DOHH2 (cell line): ENCODE measurements around the gene HPCAL4.

Source experiments
- H3F3A ChIP-seq: fragments of 200-600 bp; sonication (generic), shearing (Covaris generic); 2 replicates; pipeline ENCODE4 v1.6.0; 2016; ENCODE audit warnings: antibody characterized with exemption, mild to moderate bottlenecking; ENCODE audit not compliant: control insufficient read depth, insufficient read depth
- H3K27ac ChIP-seq: fragments of 200-600 bp; sonication (generic); 2 replicates; pipeline ENCODE4 v1.5.1; 2014; ENCODE audit warnings: low read depth, mild to moderate bottlenecking, low read length, moderate library complexity
- H3K27me3 ChIP-seq: fragments of 200-600 bp; sonication (generic); 2 replicates; pipeline ENCODE4 v1.6.1; 2014; ENCODE audit warnings: mild to moderate bottlenecking, low read length, mixed read lengths; ENCODE audit not compliant: control insufficient read depth
- H3K36me3 ChIP-seq: fragments of 200-600 bp; sonication (generic); 2 replicates; pipeline ENCODE4 v1.6.1; 2014; ENCODE audit warnings: mild to moderate bottlenecking, low read length, moderate library complexity, mixed read lengths; ENCODE audit not compliant: control insufficient read depth
- H3K4me1 ChIP-seq: fragments of 200-600 bp; sonication (generic); 2 replicates; pipeline ENCODE4 v1.6.1; 2014; ENCODE audit warnings: mild to moderate bottlenecking, low read length, mixed read lengths; ENCODE audit not compliant: control insufficient read depth
- H3K4me2 ChIP-seq: fragments of 200-600 bp; sonication (generic); 2 replicates; pipeline ENCODE4 v1.6.0; 2014; ENCODE audit warnings: mild to moderate bottlenecking, low read length, moderate library complexity
- H3K4me3 ChIP-seq: fragments of 200-600 bp; sonication (generic); 2 replicates; pipeline ENCODE4 v1.5.1; 2014; ENCODE audit warnings: mild to moderate bottlenecking, low read length, mixed read lengths
- H3K79me2 ChIP-seq: fragments of 200-600 bp; sonication (generic); 2 replicates; pipeline ENCODE4 v1.6.1; 2014; ENCODE audit warnings: mild to moderate bottlenecking, low read length, mixed read lengths; ENCODE audit not compliant: control insufficient read depth
- H3K9me2 ChIP-seq: fragments of 200-600 bp; sonication (generic); replicated peaks from 2 replicates; pipeline ENCODE4 v1.6.1; 2014; ENCODE audit warnings: mild to moderate bottlenecking, low read length, mixed read lengths; ENCODE audit not compliant: control insufficient read depth
- H3K9me3 ChIP-seq: fragments of 200-600 bp; sonication (generic); 2 replicates; pipeline ENCODE4 v1.6.1; 2014; ENCODE audit warnings: antibody characterized with exemption, low read length, mixed read lengths; ENCODE audit not compliant: control insufficient read depth, insufficient read depth
- H4K20me1 ChIP-seq: fragments of 200-600 bp; sonication (generic); 2 replicates; pipeline ENCODE4 v1.6.0; 2014; ENCODE audit warnings: low read depth, mild to moderate bottlenecking, antibody characterized with exemption, low read length, moderate library complexity; ENCODE audit not compliant: control insufficient read depth, insufficient read depth
- CTCF ChIP-seq: fragments of 200-600 bp; sonication (generic); IDR thresholded peaks from one replicate; pipeline ENCODE4 v1.5.1; 2014; ENCODE audit warnings: antibody characterized with exemption, mild to moderate bottlenecking, low read depth, low read length; ENCODE audit not compliant: poor library complexity, severe bottlenecking
- EZH2phosphoT487 ChIP-seq: fragments of 200-600 bp; sonication (generic); IDR thresholded peaks from 2 replicates; pipeline ENCODE4 v1.6.1; 2017; ENCODE audit warnings: borderline replicate concordance, mild to moderate bottlenecking, antibody characterized with exemption, low read length, moderate library complexity, mixed read lengths

HPCAL4 gene

GRCh38 chr1:39726600-39726999, 35.4 kb upstream of the HPCAL4 start:
- Histone ChIP-seq H4K20me1 (no peaks in the 10 kb centered on the region), H3K9me3 (no peaks in the 10 kb centered on the region), H3K9me2 (no peaks in the 10 kb centered on the region), H3K79me2 (no peaks in the 10 kb centered on the region), H3K27me3 (peaks cover 69% of the 10 kb centered on the region), H3K4me1 (peaks cover 8% of the 10 kb centered on the region; the same call in 1 of the 2 replicates), H3K36me3 (no peaks in the 10 kb centered on the region), H3K27ac (no peak overlapping the region), H3K4me2 (no peak overlapping the region), H3F3A (no peaks in the 10 kb centered on the region), H3K4me3 (no peak overlapping the region)
- TF ChIP-seq EZH2phosphoT487, result no peak

- TF ChIP-seq EZH2phosphoT487, result no peak
- TF ChIP-seq CTCF, result no peak
- Histone ChIP-seq H3K4me2 (no peak overlapping the region), H3K27ac (no peak overlapping the region), H3K79me2 (no peaks in the 10 kb centered on the region), H3K4me1 (peaks cover 7% of the 10 kb centered on the region), H3K27me3 (peaks cover 48% of the 10 kb centered on the region), H3K36me3 (no peaks in the 10 kb centered on the region), H3K9me3 (no peaks in the 10 kb centered on the region), H4K20me1 (no peaks in the 10 kb centered on the region), H3F3A (no peaks in the 10 kb centered on the region), H3K9me2 (no peaks in the 10 kb centered on the region), H3K4me3 (no peak overlapping the region)
Observed at GRCh38 chr1:39722495-39722894, 31.3 kb upstream of the HPCAL4 start.

GRCh38 chr1:39721664-39722063, 30.4 kb upstream of the HPCAL4 start:
- H4K20me1 ChIP-seq, result no peaks in the 10 kb centered on the region
- H3K4me2 ChIP-seq, result no peak overlapping the region
- peaks cover 4% of the 10 kb centered on the region for H3K4me1 ChIP-seq

More at GRCh38 chr1:39721664-39722063, 30.4 kb upstream of the HPCAL4 start:
- Histone ChIP-seq H3K27ac (no peak overlapping the region), H3K9me3 (no peaks in the 10 kb centered on the region), H3K9me2 (no peaks in the 10 kb centered on the region), H3K79me2 (no peaks in the 10 kb centered on the region), H3K4me3 (no peak overlapping the region), H3F3A (no peaks in the 10 kb centered on the region), H3K36me3 (no peaks in the 10 kb centered on the region), H3K27me3 (peaks cover 50% of the 10 kb centered on the region)
- TF ChIP-seq CTCF, result no peak
- no peak for TF ChIP-seq EZH2phosphoT487
